ENCODE data around the gene KLF2. TPM values are rescaled to one million over a fixed set of nuclear protein-coding genes. Genes with fewer than 3 reads are reported as not detected.
A peak's percentile ranks its signal among the peaks of the same experiment; 100 is the strongest.

The KLF2 gene
- total RNA-seq, 1 experiment from 2014 or later, result 10.2 TPM

DNA sequence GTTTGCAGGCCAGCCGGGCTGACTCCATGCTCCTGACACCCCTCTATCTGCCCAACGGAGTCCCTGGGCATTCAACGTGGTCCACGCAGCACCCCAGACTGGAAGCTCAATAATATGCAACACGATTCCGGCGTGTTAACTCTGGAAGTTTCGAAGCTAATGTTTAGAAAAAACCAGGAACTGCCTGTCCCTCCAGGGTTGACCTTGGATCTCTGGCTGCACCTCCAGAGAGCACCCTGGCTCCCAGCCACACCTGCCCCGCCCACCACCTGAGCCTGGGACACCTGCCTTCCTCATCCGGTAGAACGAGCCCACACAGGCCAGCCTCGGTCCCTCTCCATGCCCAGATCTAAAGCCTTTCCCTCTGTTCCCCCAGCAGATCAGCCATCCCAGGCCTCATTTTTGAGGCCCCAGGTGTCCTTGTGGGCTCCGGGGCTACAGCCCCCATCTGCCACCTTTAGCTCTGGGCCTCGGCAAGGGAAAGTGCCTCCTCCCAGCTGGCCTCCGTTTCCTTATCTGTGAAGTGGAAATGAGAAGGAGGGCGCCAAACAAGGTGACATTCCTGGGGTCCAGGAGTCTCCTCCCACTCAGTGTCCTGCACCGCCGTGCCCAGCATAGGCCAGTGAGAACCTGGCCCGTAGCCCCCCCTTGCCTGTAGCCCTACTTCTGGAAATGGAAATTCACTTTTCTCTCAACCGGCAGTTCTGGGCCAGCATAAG, 38.7 kb downstream of the KLF2 start:
- DNase-seq (ENCODE audit: low spot score), result no peak

DNA sequence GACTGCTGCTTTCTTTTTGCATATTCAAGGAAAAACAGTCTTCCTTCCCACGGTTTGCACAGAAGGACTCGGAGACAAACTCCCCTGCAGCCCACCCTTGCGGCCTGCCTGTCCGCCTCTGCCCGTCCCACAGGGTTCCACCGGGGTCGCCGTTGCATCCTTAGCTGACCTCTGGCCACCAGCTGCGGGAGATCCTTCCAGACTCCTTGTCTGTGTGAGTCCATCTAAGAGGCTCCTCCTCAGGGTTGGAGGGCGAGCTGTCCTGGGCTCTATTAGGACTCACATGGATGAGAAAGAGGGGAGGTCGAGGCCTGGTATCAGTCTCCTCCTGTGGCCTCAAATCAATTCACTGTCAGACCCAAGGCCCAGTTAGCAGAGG, 39.2 kb downstream of the KLF2 start:
- DNase-seq (ENCODE audit: low spot score), result no peak

DNA sequence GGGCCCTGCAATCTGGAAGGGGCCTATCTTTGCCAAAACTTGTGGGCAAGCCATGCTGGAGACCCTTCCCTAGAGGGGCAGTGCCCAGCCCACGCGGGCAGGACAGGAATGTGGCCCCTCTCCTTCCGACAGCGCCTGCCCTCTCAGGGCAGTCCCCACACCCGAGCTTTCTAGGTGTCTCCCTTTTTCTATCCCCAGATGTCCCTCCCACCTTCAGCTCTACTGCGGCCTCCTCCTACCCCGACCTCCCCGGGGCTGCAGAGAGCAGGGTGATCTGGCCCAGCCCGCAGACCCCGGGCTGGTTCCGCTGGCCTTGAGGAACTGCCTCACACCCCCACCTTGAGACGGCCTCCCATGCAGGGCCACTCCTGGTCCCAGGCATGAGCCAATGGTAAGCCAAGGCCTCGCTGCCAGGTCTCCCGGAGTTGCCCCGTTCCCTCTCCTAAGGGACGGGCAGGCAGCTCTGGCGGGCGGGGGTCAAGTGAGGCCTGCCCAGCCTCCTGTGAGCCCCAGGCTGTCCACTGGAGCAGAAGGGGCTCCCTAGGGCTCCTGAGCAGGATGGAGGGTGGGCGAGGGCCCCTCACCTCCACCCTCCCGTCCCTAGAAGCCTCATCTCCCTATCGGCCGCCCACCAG, 39.7 kb downstream of the KLF2 start:
- DNase-seq (ENCODE audit: low spot score), result no peak

- no peak for DNase-seq (ENCODE audit: low spot score)
These were observed 40.8 kb downstream of the KLF2 start for GRCh38 chr19:16365300-16365996.

- DNase-seq (ENCODE audit: low spot score), result no peak
These were observed 41.4 kb downstream of the KLF2 start for GRCh38 chr19:16366056-16366432.

GRCh38 chr19:16366433-16367260, 42.0 kb downstream of the KLF2 start:
- DNase-seq (ENCODE audit: low spot score), result no peak

- DNase-seq (ENCODE audit: low spot score), result no peak
These were observed 42.6 kb downstream of the KLF2 start for GRCh38 chr19:16367261-16367683.

DNA sequence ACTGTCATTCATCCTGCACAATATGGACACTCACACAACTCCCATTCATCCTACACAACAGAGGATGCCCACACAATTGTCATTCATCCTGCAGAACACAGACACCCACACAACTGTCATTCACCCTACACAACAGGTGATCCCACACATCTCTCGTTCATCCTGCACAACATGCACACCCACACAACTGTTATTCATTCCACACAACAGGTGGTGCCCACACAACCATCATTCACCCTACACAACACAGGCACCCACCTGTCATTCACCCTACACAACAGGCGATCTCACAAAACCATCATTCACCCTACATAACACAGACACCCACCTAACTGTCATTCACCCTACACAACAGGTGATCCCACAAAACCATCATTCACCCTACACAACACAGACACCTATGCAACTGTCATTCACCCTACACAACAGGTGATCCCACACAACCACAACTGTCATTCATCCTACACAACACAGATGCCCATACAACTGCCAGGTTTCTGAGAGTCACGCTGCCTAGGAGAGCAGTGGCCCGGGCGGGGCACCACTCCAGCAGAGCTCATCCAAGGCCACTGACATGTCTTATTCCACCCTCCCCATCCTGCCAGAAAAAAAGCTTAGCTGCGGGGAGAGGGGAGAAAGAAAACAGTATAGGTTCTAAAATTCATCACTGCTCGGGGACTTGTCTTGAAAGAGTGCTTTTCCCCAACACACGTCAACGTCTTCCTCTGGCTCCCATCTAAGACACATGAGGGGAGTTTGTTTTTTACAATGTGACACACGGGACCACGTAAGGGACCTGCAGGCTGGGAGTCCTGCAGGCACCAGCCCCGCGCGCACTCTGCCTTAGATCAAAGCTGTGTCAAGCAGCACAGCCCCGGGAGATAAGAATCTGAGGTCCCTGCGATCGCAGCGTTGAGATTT, 44.0 kb downstream of the KLF2 start:
- DNase-seq (ENCODE audit: low spot score), result no peak

DNA sequence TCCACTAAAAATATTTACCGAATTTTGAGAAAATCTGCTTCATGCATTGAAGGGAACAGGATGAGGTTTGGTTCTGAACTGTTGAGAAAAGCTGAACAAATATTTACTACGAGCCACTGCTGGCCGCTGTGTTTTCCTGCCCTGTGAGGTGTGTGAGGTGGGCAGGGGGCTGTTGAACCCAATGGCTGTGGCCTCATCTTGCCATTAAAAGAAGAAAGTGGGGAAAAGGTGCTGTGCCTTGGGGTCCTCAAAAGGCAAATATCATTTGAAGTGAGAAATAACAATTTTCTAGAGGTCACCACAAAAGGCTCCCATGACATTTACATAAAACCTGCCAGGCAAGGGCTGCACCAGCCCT, 44.7 kb downstream of the KLF2 start:
- DNase-seq (ENCODE audit: low spot score), result no peak

- no peak for DNase-seq (ENCODE audit: low spot score)
These were observed 45.3 kb downstream of the KLF2 start for GRCh38 chr19:16369664-16370576.

DNA sequence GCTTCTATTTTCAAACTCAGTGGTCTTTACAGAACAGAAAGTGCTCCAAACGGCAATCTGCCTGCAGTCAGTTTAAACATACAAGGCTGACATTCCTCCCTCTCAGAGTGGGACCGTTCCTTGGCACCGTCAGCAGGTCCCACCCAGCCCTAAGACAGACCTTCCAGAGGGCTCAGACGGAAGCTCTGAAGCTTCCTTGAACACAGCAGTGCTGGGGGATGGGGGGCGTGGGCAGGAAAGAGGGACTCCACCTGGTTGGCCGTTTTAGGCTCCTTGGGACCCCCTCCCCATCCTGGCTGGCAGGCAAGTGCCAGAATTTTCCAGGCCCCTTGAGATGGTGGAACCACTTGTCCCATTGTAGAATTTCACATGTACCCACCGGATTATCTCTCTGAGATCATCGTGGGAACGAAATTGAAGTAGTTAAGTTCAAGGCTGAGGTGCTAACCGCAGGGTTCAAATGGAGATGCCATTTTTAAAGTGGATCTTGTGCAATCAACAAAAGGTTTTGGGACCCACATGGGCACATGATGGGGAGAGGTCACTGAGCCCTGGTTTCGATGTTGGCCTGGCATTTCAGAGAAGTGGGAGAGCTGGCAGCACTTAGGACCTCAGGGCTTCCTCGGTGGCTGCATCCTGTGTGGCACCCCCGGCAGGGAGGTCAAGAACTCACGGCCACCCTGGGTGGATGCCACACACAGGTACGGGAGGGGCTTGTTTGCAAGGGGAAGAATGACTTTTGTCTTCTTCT, 46.2 kb downstream of the KLF2 start:
- no peak for DNase-seq (ENCODE audit: low spot score)

- DNase-seq (ENCODE audit: low spot score), result no peak
These were observed 46.9 kb downstream of the KLF2 start for GRCh38 chr19:16371540-16371986.

DNA sequence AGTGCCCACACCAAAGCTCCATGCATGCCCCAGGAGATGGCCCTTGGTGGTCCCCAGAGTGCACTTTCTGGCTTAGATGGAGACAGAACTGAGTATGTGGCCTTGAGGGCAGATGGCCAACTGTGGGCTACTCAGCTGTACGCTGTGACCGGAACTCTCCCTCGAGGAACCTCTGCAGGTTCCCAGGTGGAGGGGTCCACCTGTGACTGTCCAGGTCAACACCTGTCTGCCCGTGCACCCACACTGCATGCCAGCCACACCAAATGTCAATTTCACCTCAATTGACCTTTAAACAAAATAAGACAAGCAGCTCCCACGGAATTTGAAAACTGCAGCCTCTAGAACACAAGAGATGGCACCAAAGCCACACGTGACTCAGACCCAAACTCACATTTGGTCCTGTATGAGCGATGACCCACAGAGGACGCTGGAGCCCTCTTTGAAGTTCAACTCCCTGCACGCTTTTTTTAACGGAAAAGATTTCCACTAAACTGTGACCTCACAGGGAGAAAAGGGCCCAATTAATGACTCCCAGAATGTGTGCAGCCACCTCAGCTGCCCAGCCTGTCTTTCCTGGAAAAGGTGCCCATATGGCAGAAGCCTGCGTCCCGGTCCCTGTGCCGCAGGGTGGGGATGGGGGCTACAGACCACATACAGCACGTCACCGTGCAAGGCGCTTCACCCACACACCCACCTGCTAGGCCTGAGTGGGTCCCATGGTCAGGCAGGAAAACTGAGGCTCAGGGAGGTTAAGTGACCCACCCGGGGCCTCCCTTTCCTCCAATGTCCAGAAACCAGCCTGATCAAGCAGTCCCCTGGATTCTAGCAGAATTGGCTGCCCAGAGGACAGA, 47.7 kb downstream of the KLF2 start:
- no peak for DNase-seq (ENCODE audit: low spot score)

GRCh38 chr19:16373079-16373478, 48.5 kb downstream of the KLF2 start:
- no peak for DNase-seq (ENCODE audit: low spot score)

DNA sequence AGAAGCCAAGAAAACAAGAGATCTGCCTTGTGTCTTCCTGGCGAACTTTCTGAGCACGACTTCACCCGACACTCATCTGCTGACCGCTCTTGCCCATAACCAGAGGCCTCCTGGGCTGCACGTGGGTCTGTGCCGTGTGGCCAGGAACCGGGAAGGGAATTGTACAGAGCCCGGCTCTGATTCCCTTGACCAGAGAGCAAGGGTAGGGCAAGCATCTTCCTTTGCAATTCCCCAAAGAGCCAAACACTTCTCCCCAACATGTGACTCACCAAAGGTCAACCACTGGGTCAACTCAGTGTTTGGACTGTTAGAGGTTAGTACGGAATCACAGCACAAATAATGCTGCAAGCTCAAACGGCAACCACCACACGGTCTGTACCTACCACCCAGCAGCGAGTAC, 48.9 kb downstream of the KLF2 start:
- peak; percentile 24 for DNase-seq (ENCODE audit: low spot score)

- no peak for DNase-seq (ENCODE audit: low spot score)
These were observed 49.4 kb downstream of the KLF2 start for GRCh38 chr19:16373989-16374388.

GRCh38 chr19:16374436-16374835, 49.8 kb downstream of the KLF2 start:
- DNase-seq (ENCODE audit: low spot score), result no peak

Measured in A172 (cell line).